GM13977 (cell line): ENCODE results near the gene RBM44.

ENCODE experiments used
- DNase-seq: peaks from one replicate; pipeline ENCODE4 v3.0.0; 2012; ENCODE audit warnings: low spot score
- in situ Hi-C: fragments of 300-500 bp; cut with MboI; formaldehyde crosslinking; loops from one replicate; pipeline ENCODE4 v1.12.0; 2022; ENCODE audit warnings: low sequenced_read_pairs, low pct_unique_long_range_greater_than_20kb, mixed read lengths, inconsistent platforms; ENCODE audit not compliant: unreplicated experiment
- TF ChIP-seq, protein P1 (sequence below): IDR thresholded peaks from 2 replicates; pipeline ENCODE4 v1.5.1; 2012; ENCODE audit warnings: mild to moderate bottlenecking, control low read depth; ENCODE audit not compliant: insufficient read depth; ENCODE audit errors: extremely low read depth, missing control alignments

Gene RBM44

GRCh38 chr2:237878321-237879057 is 79.9 kb downstream of the RBM44 start:
- in situ Hi-C loops, result no loop called here
- TF ChIP-seq, protein P1, sequence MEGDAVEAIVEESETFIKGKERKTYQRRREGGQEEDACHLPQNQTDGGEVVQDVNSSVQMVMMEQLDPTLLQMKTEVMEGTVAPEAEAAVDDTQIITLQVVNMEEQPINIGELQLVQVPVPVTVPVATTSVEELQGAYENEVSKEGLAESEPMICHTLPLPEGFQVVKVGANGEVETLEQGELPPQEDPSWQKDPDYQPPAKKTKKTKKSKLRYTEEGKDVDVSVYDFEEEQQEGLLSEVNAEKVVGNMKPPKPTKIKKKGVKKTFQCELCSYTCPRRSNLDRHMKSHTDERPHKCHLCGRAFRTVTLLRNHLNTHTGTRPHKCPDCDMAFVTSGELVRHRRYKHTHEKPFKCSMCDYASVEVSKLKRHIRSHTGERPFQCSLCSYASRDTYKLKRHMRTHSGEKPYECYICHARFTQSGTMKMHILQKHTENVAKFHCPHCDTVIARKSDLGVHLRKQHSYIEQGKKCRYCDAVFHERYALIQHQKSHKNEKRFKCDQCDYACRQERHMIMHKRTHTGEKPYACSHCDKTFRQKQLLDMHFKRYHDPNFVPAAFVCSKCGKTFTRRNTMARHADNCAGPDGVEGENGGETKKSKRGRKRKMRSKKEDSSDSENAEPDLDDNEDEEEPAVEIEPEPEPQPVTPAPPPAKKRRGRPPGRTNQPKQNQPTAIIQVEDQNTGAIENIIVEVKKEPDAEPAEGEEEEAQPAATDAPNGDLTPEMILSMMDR, result no peak
- no peak for DNase-seq

DNA sequence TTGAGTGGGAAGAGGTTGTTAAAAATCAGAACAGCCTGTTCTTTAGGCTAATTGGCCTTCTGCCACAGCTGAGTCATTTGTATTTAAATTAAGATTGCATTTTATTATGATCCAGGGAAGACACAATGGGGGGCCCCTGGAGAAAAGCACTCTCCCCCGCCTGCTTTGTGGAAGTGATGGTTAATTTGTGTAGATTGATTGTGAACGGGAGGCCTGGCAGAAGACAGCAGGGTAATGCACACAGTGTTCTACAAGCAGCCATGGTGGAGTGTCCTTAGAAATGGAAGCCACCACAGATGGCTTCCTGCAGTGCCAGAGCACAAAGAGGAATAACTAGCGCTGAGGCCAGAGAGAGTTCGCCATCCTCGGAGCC is 80.5 kb downstream of the RBM44 start:
- in situ Hi-C loops, result no loop called here
- DNase-seq, result no peak
- TF ChIP-seq, protein P1, result no peak

DNA sequence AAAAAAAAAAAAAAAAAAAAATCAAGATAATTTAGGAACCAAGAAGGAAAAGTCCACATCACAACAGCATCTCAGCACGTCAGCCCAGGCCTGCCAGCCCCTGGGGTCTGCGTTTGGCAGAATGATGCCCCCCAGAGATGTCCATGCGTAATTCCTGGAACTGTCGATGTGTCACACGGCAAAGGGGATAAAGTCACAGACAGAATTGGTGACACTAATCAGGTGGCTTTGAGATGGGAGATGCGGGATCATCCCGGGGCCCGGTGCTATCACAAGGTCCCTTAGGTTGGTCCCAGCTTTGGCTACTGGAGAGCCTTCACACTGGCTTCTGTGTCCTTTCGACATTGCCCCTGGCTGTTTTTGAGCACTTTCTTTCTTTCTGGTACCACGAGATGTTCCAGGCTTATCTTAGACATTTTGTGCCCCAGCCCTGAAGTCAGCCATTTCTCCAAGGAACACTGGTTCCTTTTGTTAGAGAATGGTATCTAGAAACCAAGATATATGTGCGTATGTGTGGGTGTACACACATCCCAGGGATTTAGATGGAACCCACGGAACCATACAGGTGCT is 81.5 kb downstream of the RBM44 start:
- in situ Hi-C loops, result no loop called here
- DNase-seq, result no peak
- TF ChIP-seq, protein P1, result no peak

- TF ChIP-seq, protein P1, result no peak
- in situ Hi-C loops, result no loop called here
- no peak for DNase-seq
Observed at GRCh38 chr2:237882510-237883481, 84.2 kb downstream of the RBM44 start.

- DNase-seq, result no peak
- in situ Hi-C loops, result no loop called here
- TF ChIP-seq, protein P1, result no peak
Observed at GRCh38 chr2:237883951-237884446, 85.4 kb downstream of the RBM44 start.

- in situ Hi-C loops, result no loop called here
- no peak for DNase-seq
- TF ChIP-seq, protein P1, result no peak
Observed at GRCh38 chr2:237884681-237885080, 86.1 kb downstream of the RBM44 start.
